Measurements from ENCODE around the gene ZNF516.

The ZNF516 gene

GRCh38 chr18:76506974-76507764 is 12.1 kb upstream of the ZNF516 start:
- in situ Hi-C loops (cut with MboI; ENCODE audit: low sequenced_read_pairs): no loop called here

- in situ Hi-C loops (cut with MboI; ENCODE audit: low sequenced_read_pairs): no loop called here
Measured at GRCh38 chr18:76506395-76506794, 11.4 kb upstream of the ZNF516 start.

GRCh38 chr18:76505614-76506013 is 10.6 kb upstream of the ZNF516 start:
- in situ Hi-C loops (cut with MboI; ENCODE audit: low sequenced_read_pairs): no loop called here

DNA sequence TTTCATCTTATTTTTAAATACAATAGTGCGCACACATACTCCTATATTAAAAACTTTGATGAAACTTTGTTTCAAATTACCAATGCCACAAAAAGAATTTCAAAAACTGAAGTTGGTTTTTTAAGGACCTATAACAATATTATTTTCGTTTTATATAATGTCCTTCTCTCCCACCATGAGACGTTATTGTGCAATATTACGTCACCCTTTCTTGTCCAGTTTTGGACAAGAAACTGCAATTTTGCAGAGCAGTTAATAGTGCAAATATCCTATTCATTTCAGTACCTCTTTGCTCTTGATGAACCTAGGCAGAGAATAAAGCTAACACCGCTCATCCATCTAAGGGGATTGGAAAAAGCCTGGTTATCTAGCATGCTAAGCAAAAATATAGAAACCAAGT is 9.7 kb upstream of the ZNF516 start:
- in situ Hi-C loops (cut with MboI; ENCODE audit: low sequenced_read_pairs): no loop called here

DNA sequence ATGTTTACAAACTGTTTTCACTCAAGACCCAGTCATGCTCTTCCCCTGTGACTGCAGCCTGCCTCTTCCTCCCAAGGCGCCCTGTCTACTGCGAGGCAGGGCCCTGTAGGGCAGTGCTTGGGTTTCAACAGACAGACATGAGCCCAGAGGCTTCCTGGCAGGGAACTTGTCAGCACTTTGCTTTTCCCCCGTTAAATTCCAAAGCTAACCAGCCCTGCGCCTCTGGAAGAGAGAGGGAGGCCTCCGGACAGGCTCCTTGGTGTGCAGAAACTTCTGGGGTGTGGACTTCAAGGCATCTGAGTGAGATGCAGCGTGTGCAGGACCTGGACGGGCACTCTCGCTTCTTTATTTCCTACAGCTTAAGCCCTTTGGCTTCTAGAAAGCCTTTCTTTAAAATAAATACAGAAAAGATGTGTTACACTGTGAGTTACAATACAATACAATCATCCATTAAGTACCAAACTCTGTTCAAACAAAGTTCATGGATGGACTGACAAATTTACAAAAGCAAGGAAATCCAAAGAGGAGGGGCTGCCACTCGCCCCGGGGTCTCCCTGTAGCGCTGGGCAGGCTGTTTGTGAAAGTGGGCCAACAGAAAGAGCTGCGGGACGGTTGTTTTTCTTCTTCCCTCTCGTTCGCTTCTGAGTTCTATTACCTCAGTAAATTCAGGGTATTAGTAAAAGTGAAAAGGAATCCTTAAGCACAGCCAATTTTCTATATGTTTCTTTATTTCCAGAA is 8.8 kb upstream of the ZNF516 start:
- in situ Hi-C loops (cut with MboI; ENCODE audit: low sequenced_read_pairs): no loop called here

DNA sequence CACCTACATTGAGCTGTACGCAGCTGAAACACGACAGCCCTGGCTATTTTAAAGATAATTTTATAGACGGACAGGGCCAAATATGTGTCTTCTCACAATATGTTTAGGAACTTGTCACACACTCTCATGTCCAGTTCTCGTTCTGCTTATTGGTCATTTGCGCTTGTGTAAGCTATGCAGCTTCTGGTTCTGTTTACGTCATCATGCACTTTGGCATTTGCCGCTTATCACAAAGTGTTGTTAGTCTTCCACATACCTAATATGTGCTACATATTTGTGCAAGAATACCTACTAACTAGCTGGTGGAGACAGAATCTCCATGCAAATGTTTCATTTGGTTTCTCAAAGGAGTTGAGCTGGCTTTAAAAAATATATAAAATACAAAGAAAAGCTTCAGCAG is 7.5 kb upstream of the ZNF516 start:
- in situ Hi-C loops (cut with MboI; ENCODE audit: low sequenced_read_pairs): no loop called here

DNA sequence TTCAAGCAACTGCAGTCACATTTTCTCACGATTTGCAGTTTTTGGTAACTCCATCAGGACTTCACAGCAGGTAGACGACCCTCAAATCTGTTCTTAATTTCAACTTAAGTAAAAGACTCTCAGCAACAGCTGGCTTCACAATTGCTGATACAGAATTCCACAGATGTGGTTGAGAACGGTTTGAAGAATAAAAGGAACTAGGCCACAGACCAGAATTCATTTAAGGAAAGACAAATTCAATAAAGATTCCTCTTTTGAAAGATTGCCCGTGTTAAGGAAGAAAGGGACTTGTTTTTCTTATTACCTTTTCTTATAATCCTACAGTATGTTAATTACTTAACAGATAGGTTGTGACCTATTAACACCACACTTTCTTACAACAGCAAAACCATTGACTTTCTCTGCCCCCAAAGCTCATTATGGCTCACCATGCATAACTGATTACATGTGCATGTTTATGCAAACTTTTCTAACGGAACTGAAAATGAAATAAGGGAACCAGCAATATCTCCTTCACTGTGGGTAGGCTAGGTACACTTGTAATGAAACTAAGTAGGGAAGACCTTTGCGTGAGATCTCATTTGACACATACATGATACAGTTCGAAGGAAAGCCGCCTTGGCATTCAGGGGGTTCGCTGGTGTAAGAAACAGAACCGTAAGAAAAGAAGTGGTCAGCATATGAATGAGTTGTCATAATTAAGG is 4.7 kb upstream of the ZNF516 start:
- in situ Hi-C loops (cut with MboI; ENCODE audit: low sequenced_read_pairs): no loop called here

DNA sequence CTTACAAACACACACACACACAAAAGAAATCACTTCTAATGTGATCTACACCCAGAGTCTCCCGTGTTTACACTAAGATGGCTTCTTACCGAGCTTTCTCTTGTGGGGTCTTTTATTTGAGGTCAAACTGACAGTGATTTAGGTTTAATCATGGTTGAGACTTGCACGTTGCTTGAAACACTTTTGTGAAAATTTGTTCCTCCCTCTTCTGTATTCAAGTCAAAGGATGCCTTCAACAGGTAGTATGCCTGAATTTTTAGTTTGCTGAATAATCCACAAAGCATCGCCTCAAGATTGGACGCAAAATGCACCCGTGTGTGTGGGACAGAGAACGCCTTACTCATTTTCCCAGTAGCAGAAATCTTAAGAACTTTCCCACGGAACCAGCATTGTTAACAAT is 4.0 kb upstream of the ZNF516 start:
- in situ Hi-C loops (cut with MboI; ENCODE audit: low sequenced_read_pairs): no loop called here

- in situ Hi-C loops (cut with MboI; ENCODE audit: low sequenced_read_pairs): no loop called here
Measured at GRCh38 chr18:76498064-76498463, 3.0 kb upstream of the ZNF516 start.

- in situ Hi-C loops (cut with MboI; ENCODE audit: low sequenced_read_pairs): no loop called here
Measured at GRCh38 chr18:76497021-76497420, 2.0 kb upstream of the ZNF516 start.

DNA sequence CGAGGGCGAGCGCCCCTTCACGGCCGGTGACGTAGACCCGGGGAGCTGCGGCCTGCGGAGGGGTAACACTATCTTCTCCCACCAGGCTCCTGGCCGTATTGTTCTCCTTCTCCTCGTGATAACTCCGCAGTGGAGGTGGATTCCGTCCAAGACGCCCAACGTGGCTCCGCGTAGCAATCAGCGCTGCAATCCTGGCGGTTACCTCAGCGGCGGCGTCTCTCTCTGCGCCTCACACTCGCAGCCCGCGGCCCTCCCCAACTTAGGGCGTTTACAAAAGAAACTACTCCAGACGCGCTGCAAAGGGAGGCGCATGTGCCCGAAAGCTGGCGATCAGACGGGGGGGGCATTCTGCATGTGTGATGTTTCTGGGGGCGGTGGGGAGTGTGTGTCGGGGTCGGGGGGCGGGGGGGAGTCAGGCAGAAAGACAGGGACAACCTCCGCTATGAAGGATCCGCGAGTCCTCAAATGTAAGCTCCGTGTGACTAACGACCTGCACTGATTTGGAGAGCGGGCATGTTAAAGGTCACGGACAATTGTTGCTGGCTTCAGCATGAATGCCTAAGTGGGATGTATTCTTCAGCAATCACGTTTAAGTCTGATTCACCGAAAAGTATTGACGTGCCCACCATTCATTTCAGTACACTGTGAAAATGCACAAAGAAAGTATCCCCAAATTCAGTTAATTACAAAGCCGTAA is 1.3 kb upstream of the ZNF516 start:
- in situ Hi-C loops (cut with MboI; ENCODE audit: low sequenced_read_pairs): no loop called here

- in situ Hi-C loops (cut with MboI; ENCODE audit: low sequenced_read_pairs): no loop called here
Measured at GRCh38 chr18:76495435-76496193, 572 bp upstream of the ZNF516 start.

GRCh38 chr18:76494231-76495005 is 624 bp downstream of the ZNF516 start:
- in situ Hi-C loops (cut with MboI; ENCODE audit: low sequenced_read_pairs): no loop called here

DNA sequence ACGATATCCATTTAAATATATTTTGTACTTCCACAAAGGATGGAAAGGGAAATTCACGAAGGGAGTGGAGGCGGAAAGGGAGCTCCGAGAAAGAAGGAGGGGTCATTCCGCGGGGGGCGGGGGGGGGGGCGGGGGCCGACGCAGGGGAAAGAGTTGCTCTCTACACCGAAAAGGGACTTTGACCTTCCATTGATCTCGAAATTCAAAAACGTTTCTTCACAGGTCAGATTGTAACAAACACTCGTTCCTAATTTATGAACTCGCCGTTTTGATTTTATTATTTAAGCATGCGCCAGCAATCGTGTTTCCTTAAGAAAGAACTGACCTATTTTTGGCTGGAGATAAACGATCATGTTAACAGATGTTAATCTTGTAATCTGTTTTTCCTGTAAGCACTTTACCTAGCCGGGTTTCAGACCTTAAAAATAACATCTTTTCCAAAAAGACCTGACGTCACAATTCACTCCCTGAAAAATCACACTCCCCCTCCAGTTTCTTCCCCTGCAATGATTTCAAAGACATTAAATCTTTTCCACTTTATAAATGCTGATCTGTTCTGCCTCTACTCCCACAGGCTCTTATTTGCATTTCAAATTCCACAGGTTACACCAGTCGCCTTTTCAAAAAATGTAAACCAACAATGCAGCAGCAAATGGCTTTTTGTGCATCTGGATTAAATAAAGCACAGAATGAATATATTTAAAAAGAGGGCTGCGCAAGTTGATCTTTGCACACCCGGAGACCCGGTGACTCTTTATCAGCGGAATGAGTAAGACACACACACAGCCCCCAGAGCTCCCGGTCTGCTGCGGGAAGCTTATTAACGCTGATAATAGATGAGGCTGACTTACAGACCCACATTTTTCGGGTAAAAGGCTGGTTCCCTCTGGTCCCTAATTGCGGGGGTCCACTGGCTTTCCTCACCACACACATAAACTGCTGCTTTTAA is 1.6 kb downstream of the ZNF516 start:
- in situ Hi-C loops (cut with MboI; ENCODE audit: low sequenced_read_pairs): no loop called here

GRCh38 chr18:76492669-76493212 is 2.3 kb downstream of the ZNF516 start:
- in situ Hi-C loops (cut with MboI; ENCODE audit: low sequenced_read_pairs): no loop called here

- in situ Hi-C loops (cut with MboI; ENCODE audit: low sequenced_read_pairs): no loop called here
Measured at GRCh38 chr18:76491776-76492668, 3.0 kb downstream of the ZNF516 start.

- in situ Hi-C loops (cut with MboI; ENCODE audit: low sequenced_read_pairs): no loop called here
Measured at GRCh38 chr18:76491473-76491775, 3.6 kb downstream of the ZNF516 start.
